ENCODE data around the gene SPOUT1. TPM values are rescaled to one million over a fixed set of nuclear protein-coding genes. Genes with fewer than 3 reads are reported as not detected.
A peak's percentile ranks its signal among the peaks of the same experiment; 100 is the strongest.

SPOUT1 gene
- total RNA-seq, 1 donor from 2014 or later, result 34.6 TPM

DNA sequence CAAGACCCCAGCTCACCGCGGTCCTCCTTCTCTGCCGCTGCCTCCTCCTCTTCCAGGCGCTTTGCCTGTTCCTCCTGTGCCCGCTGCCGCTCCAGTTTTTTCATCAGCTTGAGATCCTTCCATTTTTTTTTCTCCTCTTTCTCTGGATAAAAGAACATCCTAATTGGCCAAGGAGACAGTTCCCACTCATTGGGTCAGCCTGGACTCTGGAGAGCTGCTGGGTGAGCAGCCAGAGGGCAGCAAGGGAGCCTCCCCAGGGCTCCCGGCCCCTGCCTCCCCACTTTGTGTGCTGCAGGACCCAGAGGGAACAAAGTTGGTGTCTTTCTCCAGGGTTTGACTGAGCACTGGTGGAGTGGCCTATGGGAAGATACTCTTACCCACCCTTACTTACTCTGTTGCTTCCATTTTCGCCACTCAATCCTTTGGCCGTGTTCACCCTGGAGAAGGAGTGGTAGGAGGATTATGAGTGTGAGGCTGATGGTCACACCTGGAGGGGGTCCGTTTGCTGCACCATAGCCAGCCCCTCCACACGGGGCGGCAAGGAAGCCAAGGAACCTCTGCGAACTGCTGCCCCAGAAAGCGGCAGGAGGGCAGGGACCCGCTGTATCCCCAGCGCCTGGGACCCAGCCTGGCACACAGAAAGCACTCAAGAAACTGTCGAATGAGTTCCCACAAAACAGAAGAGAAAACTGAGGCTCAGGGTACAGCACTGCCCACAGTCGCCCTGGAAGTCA is 708 bp downstream of the SPOUT1 start:
- no peaks in the 10 kb centered on the region for H3K9me3 Mint-ChIP-seq
- peaks cover 3% of the 10 kb centered on the region for H3K36me3 Mint-ChIP-seq
- H3K4me1 Mint-ChIP-seq, result peaks cover 11% of the 10 kb centered on the region
- peak overlapping the region; percentile 89 for H3K27ac Mint-ChIP-seq
- TF ChIP-seq, protein P1, sequence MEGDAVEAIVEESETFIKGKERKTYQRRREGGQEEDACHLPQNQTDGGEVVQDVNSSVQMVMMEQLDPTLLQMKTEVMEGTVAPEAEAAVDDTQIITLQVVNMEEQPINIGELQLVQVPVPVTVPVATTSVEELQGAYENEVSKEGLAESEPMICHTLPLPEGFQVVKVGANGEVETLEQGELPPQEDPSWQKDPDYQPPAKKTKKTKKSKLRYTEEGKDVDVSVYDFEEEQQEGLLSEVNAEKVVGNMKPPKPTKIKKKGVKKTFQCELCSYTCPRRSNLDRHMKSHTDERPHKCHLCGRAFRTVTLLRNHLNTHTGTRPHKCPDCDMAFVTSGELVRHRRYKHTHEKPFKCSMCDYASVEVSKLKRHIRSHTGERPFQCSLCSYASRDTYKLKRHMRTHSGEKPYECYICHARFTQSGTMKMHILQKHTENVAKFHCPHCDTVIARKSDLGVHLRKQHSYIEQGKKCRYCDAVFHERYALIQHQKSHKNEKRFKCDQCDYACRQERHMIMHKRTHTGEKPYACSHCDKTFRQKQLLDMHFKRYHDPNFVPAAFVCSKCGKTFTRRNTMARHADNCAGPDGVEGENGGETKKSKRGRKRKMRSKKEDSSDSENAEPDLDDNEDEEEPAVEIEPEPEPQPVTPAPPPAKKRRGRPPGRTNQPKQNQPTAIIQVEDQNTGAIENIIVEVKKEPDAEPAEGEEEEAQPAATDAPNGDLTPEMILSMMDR (IDR thresholded peaks at IDR 0.05; ENCODE audit: unreplicated experiment), result no peak
- DNase-seq (ENCODE audit: low spot score in 2 of 2, unreplicated experiment in 2 of 2), result no peak
- H3K27me3 Mint-ChIP-seq (ENCODE audit: low read depth), result no peaks in the 10 kb centered on the region
- peak overlapping the region; percentile 93 for H3K4me3 Mint-ChIP-seq

DNA sequence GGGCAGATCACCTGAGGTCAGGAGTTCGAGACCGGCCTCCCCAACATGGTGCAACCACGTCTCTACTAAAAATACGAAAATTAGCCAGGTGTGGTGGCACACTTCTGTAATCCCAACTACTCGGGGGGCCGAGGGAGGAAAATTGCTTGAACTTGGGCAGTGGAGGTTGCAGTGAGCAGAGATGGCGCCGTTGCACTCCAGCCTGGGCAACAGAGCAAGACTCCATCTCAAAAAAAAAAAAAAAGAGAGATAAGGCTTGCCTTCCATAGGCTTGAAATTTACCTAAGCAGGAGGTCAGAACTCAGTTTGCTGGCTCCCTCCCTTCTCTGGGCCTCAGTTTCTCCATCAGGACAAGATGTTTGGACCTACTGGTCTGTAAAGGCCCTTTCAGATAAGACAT is 1.3 kb downstream of the SPOUT1 start:
- peak overlapping the region; percentile 16 for H3K27ac Mint-ChIP-seq
- no peak for DNase-seq (ENCODE audit: low spot score in 2 of 2, unreplicated experiment in 2 of 2)
- H3K27me3 Mint-ChIP-seq (ENCODE audit: low read depth), result no peaks in the 10 kb centered on the region
- H3K36me3 Mint-ChIP-seq, result peaks cover 3% of the 10 kb centered on the region
- peaks cover 11% of the 10 kb centered on the region for H3K4me1 Mint-ChIP-seq
- H3K9me3 Mint-ChIP-seq, result no peaks in the 10 kb centered on the region
- TF ChIP-seq, protein P1 (IDR thresholded peaks at IDR 0.05; ENCODE audit: unreplicated experiment), result no peak
- peak overlapping the region; percentile 93 for H3K4me3 Mint-ChIP-seq

DNA sequence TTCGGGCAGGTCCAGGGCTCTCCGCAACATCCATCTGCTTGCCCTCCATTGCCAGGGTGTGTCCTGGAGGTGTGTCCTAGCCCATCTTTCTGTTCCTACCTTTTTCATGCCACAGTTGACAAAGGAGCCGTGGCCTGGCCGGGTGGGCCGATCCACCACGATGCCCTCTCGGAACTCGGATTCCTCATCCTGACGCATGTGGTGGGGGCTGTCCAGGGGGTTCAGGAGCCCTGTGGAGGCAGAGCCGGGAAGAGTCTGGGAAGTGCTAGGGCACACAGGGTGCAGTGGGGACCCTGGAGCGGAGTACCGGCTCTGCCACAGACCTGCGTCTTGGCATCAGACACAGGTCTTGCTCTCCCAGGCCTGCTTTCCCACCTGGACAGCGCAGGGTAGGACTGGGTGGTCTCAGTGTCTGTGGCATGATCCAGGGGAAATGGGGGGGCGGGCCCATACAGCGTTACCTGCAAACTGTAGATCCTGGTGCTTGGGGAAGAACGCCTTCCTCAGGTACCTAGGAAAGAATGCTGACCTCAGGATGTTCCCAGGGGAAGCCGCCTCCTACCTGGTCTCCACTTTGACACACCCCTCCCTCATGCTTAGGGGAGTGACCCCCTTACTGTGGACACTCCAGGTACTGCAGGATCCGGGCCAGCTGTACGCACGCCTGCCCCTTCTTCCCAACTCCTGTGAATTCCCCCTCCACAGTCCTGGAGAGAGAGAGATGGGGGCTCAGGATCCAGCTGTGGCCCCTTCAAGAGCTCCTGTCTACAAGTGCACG is 3.5 kb downstream of the SPOUT1 start:
- Mint-ChIP-seq H3K4me3 (no peak overlapping the region), H3K9me3 (no peaks in the 10 kb centered on the region), H3K27ac (no peak overlapping the region), H3K36me3 (peaks cover 13% of the 10 kb centered on the region), H3K4me1 (peaks cover 11% of the 10 kb centered on the region), H3K27me3 (ENCODE audit: low read depth) (no peaks in the 10 kb centered on the region)
- no peak for DNase-seq (ENCODE audit: low spot score in 2 of 2, unreplicated experiment in 2 of 2)
- TF ChIP-seq, protein P1 (IDR thresholded peaks at IDR 0.05; ENCODE audit: unreplicated experiment), result no peak

DNA sequence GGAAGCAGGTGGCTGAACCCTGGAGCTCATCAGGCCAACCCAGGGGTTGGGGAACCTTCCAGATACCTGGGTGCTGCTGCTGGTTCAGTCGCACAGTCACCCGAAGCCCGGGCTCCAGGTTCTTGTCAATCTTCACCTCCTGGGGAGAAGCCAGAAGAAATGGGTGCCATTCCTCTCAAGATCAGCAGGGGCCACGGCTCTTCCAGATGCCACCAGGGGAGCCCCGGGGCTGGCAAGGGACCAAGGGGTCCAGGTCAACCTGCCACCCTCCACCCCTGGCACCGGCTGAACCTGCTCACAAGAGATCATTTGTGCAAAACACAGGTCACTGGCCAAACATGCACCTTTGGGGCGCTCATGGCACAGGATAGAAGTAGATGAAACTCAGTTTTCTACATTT is 4.7 kb downstream of the SPOUT1 start:
- Mint-ChIP-seq H3K36me3 (peaks cover 13% of the 10 kb centered on the region), H3K27ac (no peak overlapping the region), H3K4me3 (no peak overlapping the region), H3K4me1 (peaks cover 11% of the 10 kb centered on the region), H3K27me3 (ENCODE audit: low read depth) (no peaks in the 10 kb centered on the region), H3K9me3 (no peaks in the 10 kb centered on the region)
- TF ChIP-seq, protein P1 (IDR thresholded peaks at IDR 0.05; ENCODE audit: unreplicated experiment), result no peak
- DNase-seq (ENCODE audit: low spot score in 2 of 2, unreplicated experiment in 2 of 2), result no peak

DNA sequence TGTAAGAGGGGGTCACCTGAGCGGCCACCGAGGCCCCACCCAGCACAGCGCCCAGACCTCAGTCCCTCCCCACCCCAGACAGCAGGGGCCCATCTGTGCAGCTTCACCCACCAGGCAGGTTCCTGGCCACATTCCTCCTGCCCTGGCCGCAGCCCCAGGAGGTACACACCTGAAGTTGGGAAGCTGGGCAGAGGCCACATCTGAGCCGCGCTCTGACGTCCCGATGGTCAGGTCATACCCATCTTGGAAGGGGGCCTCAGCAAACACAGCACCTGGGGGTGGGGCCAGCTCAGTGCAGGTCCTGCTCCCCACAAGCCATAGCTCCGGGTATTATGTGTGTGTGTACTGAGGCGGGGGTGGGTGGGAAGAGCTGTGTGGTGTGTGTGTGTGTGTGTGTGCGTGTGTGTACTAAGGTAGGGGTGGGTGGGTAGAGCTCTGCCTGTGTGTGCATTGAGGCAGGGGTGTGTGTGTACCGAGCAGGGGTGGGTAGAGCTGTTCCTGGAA is 5.6 kb downstream of the SPOUT1 start:
- no peak overlapping the region for H3K4me3 Mint-ChIP-seq
- no peak for DNase-seq (ENCODE audit: low spot score in 2 of 2, unreplicated experiment in 2 of 2)

More for the DNA sequence above, 5.6 kb downstream of the SPOUT1 start:
- H3K27me3 Mint-ChIP-seq (ENCODE audit: low read depth), result no peaks in the 10 kb centered on the region
- peaks cover 10% of the 10 kb centered on the region for H3K4me1 Mint-ChIP-seq
- no peaks in the 10 kb centered on the region for H3K9me3 Mint-ChIP-seq
- no peak overlapping the region for H3K27ac Mint-ChIP-seq
- H3K36me3 Mint-ChIP-seq, result peaks cover 13% of the 10 kb centered on the region
- TF ChIP-seq, protein P1 (IDR thresholded peaks at IDR 0.05; ENCODE audit: unreplicated experiment), result no peak

Measured in mesothelial cell of epicardium (in vitro differentiated cells).